MM.1S (cell line): ENCODE measurements around the gene SCN4B.

Source experiments
- DNase-seq: peaks from one replicate; pipeline ENCODE4 v3.0.0-alpha.2; 2015
- H2AFZ ChIP-seq: fragments of 300-600 bp; sonication (generic); 2 replicates; pipeline ENCODE4 v1.6.0; 2016; ENCODE audit warnings: antibody characterized with exemption, low read length
- H3F3A ChIP-seq: fragments of 300-600 bp; sonication (generic); 2 replicates; pipeline ENCODE4 v1.6.1; 2016; ENCODE audit warnings: mild to moderate bottlenecking, antibody characterized with exemption, low read length, moderate library complexity, mixed read lengths; ENCODE audit not compliant: insufficient read depth
- H3K27ac ChIP-seq: fragments of 300-600 bp; sonication (generic); 2 replicates; pipeline ENCODE4 v1.5.1; 2016; ENCODE audit warnings: mild to moderate bottlenecking, low read length
- H3K27me3 ChIP-seq: fragments of 300-600 bp; sonication (generic); replicated peaks from 2 replicates; pipeline ENCODE4 v1.6.0; 2016; ENCODE audit warnings: low read length; ENCODE audit not compliant: insufficient read depth
- H3K36me3 ChIP-seq: fragments of 300-600 bp; sonication (generic); replicated peaks from 2 replicates; pipeline ENCODE4 v1.6.1; 2016; ENCODE audit warnings: mild to moderate bottlenecking, low read length, mixed read lengths; ENCODE audit not compliant: insufficient read depth
- H3K4me1 ChIP-seq: fragments of 300-600 bp; sonication (generic); 2 replicates; pipeline ENCODE4 v1.6.1; 2016; ENCODE audit warnings: low read length, mixed read lengths
- H3K4me2 ChIP-seq: fragments of 300-600 bp; sonication (generic); 2 replicates; pipeline ENCODE4 v1.6.0; 2016; ENCODE audit warnings: low read depth, low read length
- H3K4me3 ChIP-seq: fragments of 300-600 bp; sonication (generic); 2 replicates; pipeline ENCODE4 v1.5.1; 2016; ENCODE audit warnings: low read length, mixed read lengths
- H3K79me2 ChIP-seq: fragments of 300-600 bp; sonication (generic); 2 replicates; pipeline ENCODE4 v1.6.1; 2016; ENCODE audit warnings: mixed run types, low read length, mixed read lengths
- H3K9ac ChIP-seq: fragments of 300-600 bp; sonication (generic); 2 replicates; pipeline ENCODE4 v1.6.1; 2016; ENCODE audit warnings: low read length, mixed read lengths
- H3K9me2 ChIP-seq: fragments of 300-600 bp; sonication (generic); replicated peaks from 2 replicates; pipeline ENCODE4 v1.6.1; 2016; ENCODE audit warnings: mild to moderate bottlenecking, low read length, mixed read lengths; ENCODE audit not compliant: insufficient read depth
- H3K9me3 ChIP-seq: fragments of 300-600 bp; sonication (generic); replicated peaks from 2 replicates; pipeline ENCODE4 v1.6.1; 2016; ENCODE audit warnings: mild to moderate bottlenecking, low read length, mixed read lengths; ENCODE audit not compliant: insufficient read depth
- H4K20me1 ChIP-seq: fragments of 300-600 bp; sonication (generic); 2 replicates; pipeline ENCODE4 v1.6.1; 2016; ENCODE audit warnings: mild to moderate bottlenecking, low read length, moderate library complexity, mixed read lengths; ENCODE audit not compliant: insufficient read depth
- CTCF ChIP-seq: fragments of 300-600 bp; sonication (generic); IDR thresholded peaks from 2 replicates; pipeline ENCODE4 v1.5.1; 2016; ENCODE audit warnings: antibody characterized with exemption, low read length, mixed read lengths
- EZH2 ChIP-seq: fragments of 300-600 bp; sonication (generic); optimal IDR thresholded peaks from 2 replicates; pipeline ENCODE3; 2017; ENCODE audit warnings: low read depth, mild to moderate bottlenecking, antibody characterized with exemption, low read length, mixed read lengths
- EZH2phosphoT487 ChIP-seq: fragments of 300-600 bp; sonication (generic); IDR thresholded peaks from 2 replicates; pipeline ENCODE4 v1.6.1; 2018; ENCODE audit warnings: antibody characterized with exemption, low read length

The SCN4B gene

GRCh38 chr11:118168751-118169150 lies 16.1 kb upstream of the SCN4B start:
- Histone ChIP-seq H3K27ac (no peak overlapping the region), H3F3A (no peaks in the 10 kb centered on the region), H3K27me3 (peaks cover 91% of the 10 kb centered on the region), H4K20me1 (no peaks in the 10 kb centered on the region), H3K36me3 (no peaks in the 10 kb centered on the region), H3K9me3 (no peaks in the 10 kb centered on the region), H3K4me2 (no peak overlapping the region), H2AFZ (no peak overlapping the region), H3K79me2 (no peaks in the 10 kb centered on the region), H3K4me3 (no peak overlapping the region), H3K9me2 (no peaks in the 10 kb centered on the region), H3K9ac (no peak overlapping the region), H3K4me1 (no peaks in the 10 kb centered on the region)
- DNase-seq = no peak
- no peak for TF ChIP-seq EZH2phosphoT487
- TF ChIP-seq EZH2 = no peak
- no peak for TF ChIP-seq CTCF

GRCh38 chr11:118168316-118168715 lies 15.7 kb upstream of the SCN4B start:
- no peak overlapping the region for H3K27ac ChIP-seq
- no peaks in the 10 kb centered on the region for H3K36me3 ChIP-seq
- no peaks in the 10 kb centered on the region for H4K20me1 ChIP-seq
- H3K9me2 ChIP-seq = no peaks in the 10 kb centered on the region
- H3K9ac ChIP-seq = no peak overlapping the region
- H3K9me3 ChIP-seq = no peaks in the 10 kb centered on the region
- H3K4me1 ChIP-seq = no peaks in the 10 kb centered on the region
- no peaks in the 10 kb centered on the region for H3F3A ChIP-seq
- H3K27me3 ChIP-seq = peaks cover 92% of the 10 kb centered on the region
- H3K4me3 ChIP-seq = no peak overlapping the region
- no peaks in the 10 kb centered on the region for H3K79me2 ChIP-seq
- DNase-seq = no peak
- TF ChIP-seq EZH2 (no peak), CTCF (no peak), EZH2phosphoT487 (no peak)
- no peak overlapping the region for H3K4me2 ChIP-seq
- no peak overlapping the region for H2AFZ ChIP-seq

GRCh38 chr11:118167906-118168305 lies 15.3 kb upstream of the SCN4B start:
- no peaks in the 10 kb centered on the region for H4K20me1 ChIP-seq
- no peaks in the 10 kb centered on the region for H3F3A ChIP-seq
- no peaks in the 10 kb centered on the region for H3K4me1 ChIP-seq
- H3K9me2 ChIP-seq = no peaks in the 10 kb centered on the region
- no peak overlapping the region for H3K4me2 ChIP-seq
- no peaks in the 10 kb centered on the region for H3K9me3 ChIP-seq
- H3K4me3 ChIP-seq = no peak overlapping the region
- H2AFZ ChIP-seq = no peak overlapping the region
- H3K9ac ChIP-seq = no peak overlapping the region
- no peaks in the 10 kb centered on the region for H3K36me3 ChIP-seq
- H3K27me3 ChIP-seq = peaks cover 92% of the 10 kb centered on the region
- H3K79me2 ChIP-seq = no peaks in the 10 kb centered on the region
- no peak for DNase-seq
- TF ChIP-seq EZH2phosphoT487 (no peak), CTCF (no peak), EZH2 (no peak)
- H3K27ac ChIP-seq = no peak overlapping the region
